Colonic mucosa (tissue), 4 donors: ENCODE results near the gene KLK6. TPM values are rescaled to one million over a fixed set of nuclear protein-coding genes. Genes with fewer than 3 reads are reported as not detected.
"Not testable (repeated sequence)": the region's sequence is repeated elsewhere in the genome, so short reads cannot be mapped to it uniquely, and the experiment has no call there.

Source experiments
- DNase-seq: peaks from one replicate; pipeline ENCODE4 v3.0.0-alpha.2; 2020
- H3K27ac ChIP-seq: fragments of 200-600 bp; one replicate; pipeline ENCODE4 v1.8.0; 2021
- H3K27me3 ChIP-seq: fragments of 200-600 bp; one replicate; pipeline ENCODE4 v1.8.0; 2021
- H3K36me3 ChIP-seq: fragments of 200-600 bp; one replicate; pipeline ENCODE4 v1.8.0; 2021
- H3K4me1 ChIP-seq: fragments of 200-600 bp; one replicate; pipeline ENCODE4 v1.8.0; 2021; ENCODE audit warnings: mild to moderate bottlenecking
- H3K4me3 ChIP-seq: fragments of 200-600 bp; one replicate; pipeline ENCODE4 v1.8.0; 2021
- H3K9ac ChIP-seq, 2 donors: one replicate each; pipeline ENCODE4 v1.7.0; 2013; ENCODE audit warnings: control low read depth in 2 of 2, low read depth in 2 of 2, low read length in 2 of 2
- H3K9me3 ChIP-seq: fragments of 200-600 bp; one replicate; pipeline ENCODE4 v1.8.0; 2021
- CTCF ChIP-seq: fragments of 200-600 bp; IDR thresholded peaks from one replicate; pipeline ENCODE4 v1.8.0; 2022; ENCODE audit warnings: antibody characterized with exemption, mild to moderate bottlenecking
- intact Hi-C: fragments of 100-400 bp; cut with DNase I; formaldehyde crosslinking; loops from one replicate; pipeline ENCODE4 v1.14.1; 2022
- total RNA-seq, 2 donors: library from RNA; stranded (reverse); fragmentation: NEBNext Ultra II Directional in 1 of 2; extraction: Animal tissue kit (Norgen Biotek cat#: 25700) in 1 of 2; gene quantifications; one replicate each; pipeline ENCODE4 v1.2.1, GENCODE V29; 2021
- donor health status: healthy.
- donor health status: DM: no; HTN: no; CAD: no.
- donor health status: DM: no; HTN: no; CAD: no.

Gene KLK6
- total RNA-seq, 2 donors from 2014 or later, result not detected

- Histone ChIP-seq H3K9ac (no peak overlapping the region), H3K9me3 (no peaks in the 10 kb centered on the region), H3K4me1 (no peaks in the 10 kb centered on the region), H3K36me3 (no peaks in the 10 kb centered on the region), H3K27ac (no peak overlapping the region), H3K4me3 (no peak overlapping the region), H3K27me3 (no peaks in the 10 kb centered on the region)
- no peak for DNase-seq
- intact Hi-C loops, result no loop called here
- TF ChIP-seq CTCF, result no peak
These were observed 31.6 kb upstream of the KLK6 start for GRCh38 chr19:51000981-51001380.

DNA sequence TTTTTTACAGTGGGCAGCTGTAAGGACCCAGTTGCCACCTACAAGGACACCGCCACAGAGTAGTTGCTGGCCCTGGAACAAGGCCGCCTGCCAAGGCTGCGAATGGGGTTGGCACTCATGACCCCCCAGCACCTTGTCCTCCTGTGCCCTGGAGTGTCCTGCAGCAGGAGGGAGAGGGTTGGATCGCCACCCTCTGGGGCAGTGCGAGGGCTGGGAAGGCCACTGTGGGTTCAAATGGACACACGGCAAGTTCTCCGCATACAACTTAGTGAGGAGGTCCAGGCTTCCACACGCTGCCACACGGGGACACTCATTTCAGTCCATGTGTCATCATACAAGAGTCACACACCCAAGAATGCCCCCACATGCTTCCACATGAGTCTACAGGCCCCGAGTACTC lies 31.0 kb upstream of the KLK6 start:
- no peaks in the 10 kb centered on the region for H3K36me3 ChIP-seq
- no peaks in the 10 kb centered on the region for H3K4me1 ChIP-seq
- no peak overlapping the region for H3K4me3 ChIP-seq
- H3K27me3 ChIP-seq, result no peaks in the 10 kb centered on the region
- no peak overlapping the region for H3K9ac ChIP-seq
- intact Hi-C loops, result no loop called here
- no peak for DNase-seq
- no peak for TF ChIP-seq CTCF
- no peak overlapping the region for H3K27ac ChIP-seq
- no peaks in the 10 kb centered on the region for H3K9me3 ChIP-seq

GRCh38 chr19:50998686-50999085 lies 29.3 kb upstream of the KLK6 start:
- no peaks in the 10 kb centered on the region for H3K36me3 ChIP-seq
- no peak for DNase-seq
- H3K9ac ChIP-seq, result no peak overlapping the region
- no peaks in the 10 kb centered on the region for H3K9me3 ChIP-seq
- no peak overlapping the region for H3K4me3 ChIP-seq
- no peaks in the 10 kb centered on the region for H3K27me3 ChIP-seq
- no peaks in the 10 kb centered on the region for H3K4me1 ChIP-seq
- no peak overlapping the region for H3K27ac ChIP-seq
- intact Hi-C loops, result no loop called here
- no peak for TF ChIP-seq CTCF

- H3K27ac ChIP-seq, result no peak overlapping the region
These were observed 28.7 kb upstream of the KLK6 start for GRCh38 chr19:50998061-50998460.

DNA sequence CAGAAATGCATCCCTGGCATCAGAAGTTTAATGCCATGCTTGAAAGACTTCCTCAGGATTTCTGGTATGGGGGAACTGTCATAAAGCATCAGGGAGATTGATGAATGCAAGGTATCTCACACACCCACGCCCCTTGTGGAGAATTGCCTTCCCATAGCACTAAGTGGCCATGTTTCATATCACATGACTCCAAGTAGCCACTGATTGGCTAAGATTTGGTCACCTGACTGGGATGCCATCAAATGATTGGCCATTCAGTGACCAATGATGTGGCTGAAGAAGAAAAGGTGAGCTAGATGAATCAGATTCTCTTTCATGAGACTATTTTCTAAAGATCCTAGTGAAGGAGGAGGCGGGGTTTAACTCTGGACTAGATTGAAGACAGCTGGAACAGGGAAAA lies 24.7 kb upstream of the KLK6 start:
- H3K9ac ChIP-seq, result no peak overlapping the region
- no peak for TF ChIP-seq CTCF
- no peaks in the 10 kb centered on the region for H3K9me3 ChIP-seq
- no peak for DNase-seq
- H3K4me1 ChIP-seq, result no peaks in the 10 kb centered on the region
- no peak overlapping the region for H3K4me3 ChIP-seq
- no peaks in the 10 kb centered on the region for H3K27me3 ChIP-seq
- no peak overlapping the region for H3K27ac ChIP-seq
- H3K36me3 ChIP-seq, result no peaks in the 10 kb centered on the region
- intact Hi-C loops, result no loop called here

More at GRCh38 chr19:50998061-50998460, 28.7 kb upstream of the KLK6 start:
- H3K36me3 ChIP-seq, result no peaks in the 10 kb centered on the region
- intact Hi-C loops, result no loop called here
- H3K9me3 ChIP-seq, result no peaks in the 10 kb centered on the region
- no peak overlapping the region for H3K4me3 ChIP-seq
- no peaks in the 10 kb centered on the region for H3K27me3 ChIP-seq
- TF ChIP-seq CTCF, result no peak
- H3K9ac ChIP-seq, result no peak overlapping the region
- H3K4me1 ChIP-seq, result no peaks in the 10 kb centered on the region
- no peak for DNase-seq

GRCh38 chr19:50992666-50993035 lies 23.3 kb upstream of the KLK6 start:
- no peak overlapping the region for H3K4me3 ChIP-seq
- no peaks in the 10 kb centered on the region for H3K27me3 ChIP-seq
- intact Hi-C loops, result no loop called here
- H3K27ac ChIP-seq, result no peak overlapping the region
- H3K4me1 ChIP-seq, result no peaks in the 10 kb centered on the region
- H3K36me3 ChIP-seq, result no peaks in the 10 kb centered on the region
- TF ChIP-seq CTCF, result no peak
- no peaks in the 10 kb centered on the region for H3K9me3 ChIP-seq
- H3K9ac ChIP-seq, result no peak overlapping the region
- DNase-seq, result no peak

DNA sequence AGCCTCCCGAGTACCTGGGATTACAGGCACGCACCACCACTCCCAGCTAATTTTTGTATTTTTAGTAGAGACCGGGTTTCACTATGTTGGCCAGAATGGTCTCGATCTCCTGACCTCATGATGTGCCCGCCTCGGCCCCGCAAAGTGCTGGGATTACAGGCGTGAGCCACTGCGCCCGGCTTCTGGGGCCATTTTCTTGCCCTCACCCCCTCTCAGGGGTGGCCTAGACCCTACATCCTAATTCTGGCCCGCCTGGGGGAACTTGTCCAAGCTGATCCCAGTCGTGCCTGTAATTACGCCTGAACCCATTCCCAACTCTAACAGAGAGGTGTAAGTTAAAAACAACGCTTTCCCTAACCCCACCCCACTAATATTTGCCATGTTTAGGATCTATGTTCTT lies 15.0 kb upstream of the KLK6 start:
- H3K27me3 ChIP-seq, H3K27ac ChIP-seq, H3K9me3 ChIP-seq, H3K4me1 ChIP-seq, intact Hi-C loops, H3K36me3 ChIP-seq, DNase-seq, H3K4me3 ChIP-seq, H3K9ac ChIP-seq: not testable (repeated sequence)
